ENCODE measurements around the gene ZNF622.
A peak's percentile ranks its signal among the peaks of the same experiment; 100 is the strongest.

Gene ZNF622

GRCh38 chr5:16489322-16489791 lies 23.8 kb upstream of the ZNF622 start:
- peak; percentile 21 for DNase-seq (ENCODE audit: low spot score)
- peak; percentile 20 for TF ChIP-seq CTCF (IDR thresholded peaks at IDR 0.05; ENCODE audit: extremely low read depth, missing control alignments)

GRCh38 chr5:16487456-16487855 lies 21.9 kb upstream of the ZNF622 start:
- no peak for TF ChIP-seq CTCF (IDR thresholded peaks at IDR 0.05; ENCODE audit: extremely low read depth, missing control alignments)
- no peak for DNase-seq (ENCODE audit: low spot score)

- no peak for DNase-seq (ENCODE audit: low spot score)
- TF ChIP-seq CTCF (IDR thresholded peaks at IDR 0.05; ENCODE audit: extremely low read depth, missing control alignments) = no peak
Measured at GRCh38 chr5:16486711-16487111, 21.1 kb upstream of the ZNF622 start.

GRCh38 chr5:16485656-16486055 lies 20.1 kb upstream of the ZNF622 start:
- DNase-seq (ENCODE audit: low spot score) = no peak
- no peak for TF ChIP-seq CTCF (IDR thresholded peaks at IDR 0.05; ENCODE audit: extremely low read depth, missing control alignments)

GRCh38 chr5:16484081-16484480 lies 18.5 kb upstream of the ZNF622 start:
- no peak for TF ChIP-seq CTCF (IDR thresholded peaks at IDR 0.05; ENCODE audit: extremely low read depth, missing control alignments)

GRCh38 chr5:16483361-16483760 lies 17.8 kb upstream of the ZNF622 start:
- DNase-seq (ENCODE audit: low spot score) = no peak
- TF ChIP-seq CTCF (IDR thresholded peaks at IDR 0.05; ENCODE audit: extremely low read depth, missing control alignments) = no peak

More at GRCh38 chr5:16484081-16484480, 18.5 kb upstream of the ZNF622 start:
- DNase-seq (ENCODE audit: low spot score) = no peak

GRCh38 chr5:16482891-16483290 lies 17.3 kb upstream of the ZNF622 start:
- no peak for TF ChIP-seq CTCF (IDR thresholded peaks at IDR 0.05; ENCODE audit: extremely low read depth, missing control alignments)
- no peak for DNase-seq (ENCODE audit: low spot score)
